ENCODE measurements around the gene SPRYD3.

SPRYD3 gene

GRCh38 chr12:53068811-53069585, 10.2 kb downstream of the SPRYD3 start:
- Histone ChIP-seq H3K36me3 (ENCODE audit: insufficient read depth, low read length) (peaks cover 23% of the 10 kb centered on the region), H3K9ac (ENCODE audit: low read length) (no peak overlapping the region), H3K4me2 (ENCODE audit: low read length) (no peak overlapping the region), H3K79me2 (ENCODE audit: insufficient read depth, low read length) (no peaks in the 10 kb centered on the region), H3K9me2 (ENCODE audit: low read depth, low read length) (no peaks in the 10 kb centered on the region), H2AFZ (ENCODE audit: low read length) (no peak overlapping the region), H3K4me3 (ENCODE audit: low read depth, low read length, poor library complexity, severe bottlenecking) (no peak overlapping the region), H3F3A (ENCODE audit: insufficient read depth, low read length) (no peaks in the 10 kb centered on the region), H3K27ac (ENCODE audit: low read depth, low read length, poor library complexity, severe bottlenecking) (no peak overlapping the region), H3K4me1 (ENCODE audit: insufficient read depth, low read length, severe bottlenecking) (peaks cover 5% of the 10 kb centered on the region), H3K9me3 (ENCODE audit: low read length) (no peaks in the 10 kb centered on the region), H3K27me3 (ENCODE audit: insufficient read depth, low read length) (no peaks in the 10 kb centered on the region), H4K20me1 (ENCODE audit: insufficient read depth, low read length) (no peaks in the 10 kb centered on the region)
- TF ChIP-seq CTCF (IDR thresholded peaks at IDR 0.05; ENCODE audit: low read length) (no peak), EZH2 (IDR thresholded peaks at IDR 0.05; ENCODE audit: borderline replicate concordance, low read length) (no peak)

- TF ChIP-seq EZH2 (IDR thresholded peaks at IDR 0.05; ENCODE audit: borderline replicate concordance, low read length) (no peak), CTCF (IDR thresholded peaks at IDR 0.05; ENCODE audit: low read length) (no peak)
- Histone ChIP-seq H3K9ac (ENCODE audit: low read length) (no peak overlapping the region), H3K9me2 (ENCODE audit: low read depth, low read length) (no peaks in the 10 kb centered on the region), H3K27ac (ENCODE audit: low read depth, low read length, poor library complexity, severe bottlenecking) (no peak overlapping the region), H4K20me1 (ENCODE audit: insufficient read depth, low read length) (no peaks in the 10 kb centered on the region), H3K4me2 (ENCODE audit: low read length) (no peak overlapping the region), H3K4me1 (ENCODE audit: insufficient read depth, low read length, severe bottlenecking) (peaks cover 5% of the 10 kb centered on the region), H3K79me2 (ENCODE audit: insufficient read depth, low read length) (no peaks in the 10 kb centered on the region), H3K9me3 (ENCODE audit: low read length) (no peaks in the 10 kb centered on the region), H2AFZ (ENCODE audit: low read length) (no peak overlapping the region), H3K36me3 (ENCODE audit: insufficient read depth, low read length) (peaks cover 26% of the 10 kb centered on the region), H3K4me3 (ENCODE audit: low read depth, low read length, poor library complexity, severe bottlenecking) (no peak overlapping the region), H3F3A (ENCODE audit: insufficient read depth, low read length) (no peaks in the 10 kb centered on the region), H3K27me3 (ENCODE audit: insufficient read depth, low read length) (no peaks in the 10 kb centered on the region)
These were observed 11.0 kb downstream of the SPRYD3 start for GRCh38 chr12:53067993-53068770.

GRCh38 chr12:53067074-53067992, 11.9 kb downstream of the SPRYD3 start:
- Histone ChIP-seq H3K4me3 (ENCODE audit: low read depth, low read length, poor library complexity, severe bottlenecking) (no peak overlapping the region), H3K9me2 (ENCODE audit: low read depth, low read length) (no peaks in the 10 kb centered on the region), H3K4me1 (ENCODE audit: insufficient read depth, low read length, severe bottlenecking) (no peaks in the 10 kb centered on the region), H2AFZ (ENCODE audit: low read length) (no peak overlapping the region), H3K79me2 (ENCODE audit: insufficient read depth, low read length) (no peaks in the 10 kb centered on the region), H3K27me3 (ENCODE audit: insufficient read depth, low read length) (no peaks in the 10 kb centered on the region), H3K4me2 (ENCODE audit: low read length) (no peak overlapping the region), H4K20me1 (ENCODE audit: insufficient read depth, low read length) (no peaks in the 10 kb centered on the region), H3K27ac (ENCODE audit: low read depth, low read length, poor library complexity, severe bottlenecking) (no peak overlapping the region), H3K9ac (ENCODE audit: low read length) (no peak overlapping the region), H3K36me3 (ENCODE audit: insufficient read depth, low read length) (peaks cover 26% of the 10 kb centered on the region), H3K9me3 (ENCODE audit: low read length) (no peaks in the 10 kb centered on the region), H3F3A (ENCODE audit: insufficient read depth, low read length) (no peaks in the 10 kb centered on the region)
- no peak for TF ChIP-seq EZH2 (IDR thresholded peaks at IDR 0.05; ENCODE audit: borderline replicate concordance, low read length)
- TF ChIP-seq CTCF (IDR thresholded peaks at IDR 0.05; ENCODE audit: low read length): no peak
